Hepatocyte (in vitro differentiated cells): Measurements from ENCODE around the gene VPS54.

Experiments used
- CTCF ChIP-seq: fragments of 200-600 bp; sonication (generic); IDR thresholded peaks from 2 replicates; pipeline ENCODE4 v1.5.1; 2016; ENCODE audit warnings: antibody characterized with exemption, mild to moderate bottlenecking; ENCODE audit not compliant: poor library complexity
- EZH2 ChIP-seq: fragments of 200-600 bp; sonication (generic); IDR thresholded peaks from 2 replicates; pipeline ENCODE4 v1.6.1; 2016; ENCODE audit warnings: antibody characterized with exemption, mild to moderate bottlenecking, borderline replicate concordance
- EZH2phosphoT487 ChIP-seq: fragments of 200-600 bp; sonication (generic); IDR thresholded peaks from one replicate; pipeline ENCODE4 v1.6.1; 2018; ENCODE audit warnings: antibody characterized with exemption, mild to moderate bottlenecking, low read depth, moderate library complexity; ENCODE audit not compliant: unreplicated experiment, severe bottlenecking

DNA sequence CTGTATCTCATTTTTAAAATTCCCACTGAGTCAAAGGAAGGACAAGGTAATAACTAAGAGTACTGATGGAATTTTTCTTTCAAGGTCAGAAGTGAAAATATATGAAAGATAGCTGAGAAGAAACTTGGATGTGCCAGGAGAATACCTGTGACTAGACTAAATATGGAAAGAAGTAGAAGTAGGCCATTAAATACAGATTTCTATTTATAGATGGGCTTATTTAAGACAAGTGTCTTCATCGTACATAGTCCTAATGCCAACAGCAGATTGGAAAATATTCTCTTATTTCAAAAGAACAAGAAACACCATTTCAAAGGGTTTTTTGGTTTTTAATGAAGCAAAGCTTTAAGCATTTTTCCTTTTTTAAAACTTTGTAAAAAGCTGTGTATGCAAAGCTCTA lies 155.5 kb downstream of the VPS54 start:
- TF ChIP-seq CTCF, result no peak
- TF ChIP-seq EZH2, result no peak
- TF ChIP-seq EZH2phosphoT487, result no peak
